GM12801 (cell line): Measurements from ENCODE around the gene STAG2.

Source experiments
- CTCF ChIP-seq: IDR thresholded peaks from one replicate; pipeline ENCODE4 v1.5.1; 2011; ENCODE audit warnings: control low read depth; ENCODE audit not compliant: insufficient read length; ENCODE audit errors: extremely low read depth

STAG2 gene

DNA sequence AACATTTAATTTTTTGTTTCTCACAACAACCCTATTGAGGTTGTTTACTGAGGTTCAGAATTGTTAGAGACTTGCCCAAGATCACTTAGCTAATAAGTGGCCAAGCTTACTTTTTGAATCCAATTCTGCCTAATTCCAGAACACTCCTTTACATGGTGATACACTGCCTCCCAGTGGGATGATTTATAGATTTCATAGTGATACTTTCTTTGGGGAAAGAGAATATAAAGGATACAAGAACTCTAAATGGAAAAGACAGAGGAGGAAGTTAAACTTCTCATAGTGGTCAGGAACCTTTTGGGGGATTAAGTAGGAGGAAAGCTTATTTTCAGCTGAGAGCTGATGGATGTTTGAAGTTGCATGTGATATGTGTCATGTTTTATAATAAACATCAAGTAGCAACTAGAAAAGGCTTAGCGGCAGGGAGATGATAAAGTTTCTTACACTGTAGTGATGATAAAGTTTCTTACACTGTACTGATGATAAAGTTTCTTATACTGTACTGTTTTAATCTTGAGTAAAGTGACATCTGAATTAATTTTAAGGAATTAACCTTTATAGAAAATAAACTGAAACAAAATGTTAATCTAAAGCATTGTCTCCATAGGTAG lies 15.3 kb downstream of the STAG2 start:
- no peak for TF ChIP-seq CTCF

DNA sequence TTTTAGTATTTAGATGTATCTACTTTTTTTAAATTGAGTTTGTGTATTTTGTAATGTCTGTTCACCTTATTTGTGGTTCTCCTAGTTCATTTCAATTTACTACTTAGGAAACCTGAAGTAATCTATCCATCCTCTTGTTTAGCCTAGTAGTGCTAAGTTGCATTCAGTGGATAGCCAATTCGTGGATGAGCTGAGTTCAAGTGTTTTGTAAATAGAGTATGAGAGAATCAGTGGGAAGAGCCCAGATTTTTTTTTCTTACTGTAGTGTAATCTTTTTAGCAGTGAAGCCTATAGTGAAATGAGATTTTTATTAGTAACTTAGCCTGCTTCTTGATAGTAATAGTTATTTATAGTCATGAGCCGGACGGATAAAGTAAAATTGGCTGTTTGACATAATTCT lies 21.7 kb downstream of the STAG2 start:
- TF ChIP-seq CTCF, result no peak

DNA sequence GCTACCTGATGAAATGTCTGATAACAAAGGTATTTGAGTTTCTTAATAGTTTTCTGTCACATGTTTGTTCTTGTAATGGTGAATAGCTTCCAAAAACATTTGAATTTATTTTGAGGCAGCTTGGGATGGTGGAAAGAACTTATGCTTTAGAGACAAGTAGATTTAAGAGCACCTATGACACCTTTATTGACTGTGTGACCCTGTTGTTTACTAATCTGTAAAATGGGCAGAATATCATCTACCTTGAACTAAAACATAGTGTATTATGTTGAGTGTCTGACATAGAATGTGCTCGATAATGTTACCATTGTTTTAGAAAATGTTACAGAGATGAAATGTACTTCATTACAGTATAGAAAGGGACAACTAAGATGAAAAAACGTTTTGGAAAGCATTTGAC lies 24.9 kb downstream of the STAG2 start:
- TF ChIP-seq CTCF, result no peak

- no peak for TF ChIP-seq CTCF
These were observed 27.1 kb downstream of the STAG2 start for GRCh38 chrX:123988423-123989111.

DNA sequence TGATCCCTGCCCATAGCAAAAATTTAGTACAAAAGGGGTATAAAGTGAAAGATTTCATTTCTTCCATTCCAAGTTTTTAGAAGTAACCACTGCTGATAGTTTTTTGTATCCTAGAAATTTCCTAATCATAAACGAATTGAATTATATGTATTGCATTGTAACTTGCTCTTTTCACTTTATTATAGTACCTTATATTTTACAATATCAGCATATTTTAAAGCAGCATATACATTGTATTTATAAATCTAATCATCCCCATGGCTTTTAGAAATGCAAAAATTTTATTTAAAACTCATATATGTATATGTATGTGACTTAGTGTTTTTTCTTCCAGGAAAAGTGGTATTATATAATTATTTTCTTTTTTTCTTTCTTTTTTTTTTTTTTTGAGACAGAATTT lies 27.7 kb downstream of the STAG2 start:
- TF ChIP-seq CTCF, result no peak

- TF ChIP-seq CTCF, result no peak
These were observed 28.7 kb downstream of the STAG2 start for GRCh38 chrX:123990169-123990568.

DNA sequence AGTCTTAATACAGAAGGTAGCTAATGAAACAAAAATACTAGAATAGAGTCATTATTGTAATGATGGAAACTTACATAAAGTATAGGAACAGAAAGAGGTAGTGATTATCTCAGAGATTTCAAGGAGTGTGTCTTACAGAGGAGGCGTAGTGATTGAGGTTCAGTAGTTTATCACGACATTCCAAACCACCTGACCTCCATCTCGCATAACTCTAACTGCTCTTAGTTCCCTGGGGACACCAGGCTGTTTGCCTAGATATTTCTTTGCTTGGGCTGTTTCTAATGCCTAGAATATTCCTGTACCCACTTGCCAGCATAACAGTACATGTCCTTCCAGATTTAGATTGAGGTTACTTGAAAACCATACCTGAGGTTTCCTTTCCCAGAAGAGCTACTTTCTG lies 29.1 kb downstream of the STAG2 start:
- no peak for TF ChIP-seq CTCF
